Left colon (tissue), 2 donors: ENCODE results near the gene CRELD1. TPM values are rescaled to one million over a fixed set of nuclear protein-coding genes. Genes with fewer than 3 reads are reported as not detected.
A peak's percentile ranks its signal among the peaks of the same experiment; 100 is the strongest.

Source experiments
- ATAC-seq: fragments of 200-7000 bp; cut with Tn5 transposase; one replicate; pipeline ENCODE4 v1.9.1; 2020; ENCODE audit warnings: mild to moderate bottlenecking, moderate library complexity
- DNase-seq, 2 donors: peaks; one replicate each; pipeline ENCODE4 v3.0.0-alpha.2; 2020
- intact Hi-C, 2 donors: fragments of 100-400 bp; cut with DNase I in 1 of 2; cut with micrococcal nuclease in 1 of 2; formaldehyde crosslinking; loops; one replicate each; pipeline versions ENCODE4 v1.11.2 to v1.14.0; 2022; cut with DNase I, micrococcal nuclease
- total RNA-seq, 2 donors: library from RNA; stranded (reverse); fragmentation: NEBNext Ultra II Directional; extraction: Animal tissue kit (Norgen Biotek cat#: 25700); gene quantifications; one replicate each; pipeline ENCODE4 v1.2.1, GENCODE V29; 2021
- donor health status: DM: no; HTN: no; CAD: no.
- donor health status: DM: yes; HTN: yes; CAD: no.

The CRELD1 gene
- total RNA-seq, 2 donors from 2014 or later = 18.8 to 23.8 TPM

DNA sequence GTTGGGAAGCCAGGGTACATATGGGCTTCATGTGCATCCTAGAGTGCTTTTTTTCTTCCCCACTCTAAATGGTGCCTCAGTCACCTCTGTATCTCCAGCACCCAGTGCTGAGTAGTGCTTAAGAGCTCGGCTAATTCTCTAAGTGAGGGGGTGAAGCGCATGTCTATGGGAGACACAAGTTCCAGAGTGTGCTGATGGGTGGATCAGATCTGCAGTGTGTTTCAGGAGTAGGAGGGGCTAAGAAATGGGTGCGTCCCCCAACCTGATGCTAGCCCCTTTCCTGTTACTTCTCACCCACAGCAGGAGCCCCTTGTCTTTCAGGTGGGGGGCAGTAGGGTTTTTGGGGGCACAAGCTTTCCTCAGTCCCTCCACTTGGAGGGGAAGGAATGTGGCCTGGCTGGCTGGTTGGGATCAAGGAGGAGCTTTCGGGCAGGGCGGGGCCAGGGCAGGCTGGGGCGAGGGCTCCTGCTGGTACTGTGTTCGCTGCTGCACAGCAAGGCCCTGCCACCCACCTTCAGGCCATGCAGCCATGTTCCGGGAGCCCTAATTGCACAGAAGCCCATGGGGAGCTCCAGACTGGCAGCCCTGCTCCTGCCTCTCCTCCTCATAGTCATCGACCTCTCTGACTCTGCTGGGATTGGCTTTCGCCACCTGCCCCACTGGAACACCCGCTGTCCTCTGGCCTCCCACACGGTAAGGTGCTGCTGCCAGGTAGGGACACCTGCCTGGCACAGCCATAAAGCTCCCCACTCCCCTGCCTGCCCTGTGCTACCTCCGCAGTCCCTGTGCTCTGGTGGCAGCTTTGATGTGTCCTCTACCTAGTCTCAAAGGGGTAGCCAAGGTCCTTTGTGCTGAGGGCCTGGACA, 31.0 kb upstream of the CRELD1 start, which contains the start of gene IL17RE:
TSS of gene IL17RE (plus strand) at position 477 of the 866 bp plus-strand sequence. CDS start at position 562, 85 bp downstream.
- DNase-seq (peak; percentile 80 to 84), ATAC-seq (peak; percentile 54)
- intact Hi-C loops = no loop called here

DNA sequence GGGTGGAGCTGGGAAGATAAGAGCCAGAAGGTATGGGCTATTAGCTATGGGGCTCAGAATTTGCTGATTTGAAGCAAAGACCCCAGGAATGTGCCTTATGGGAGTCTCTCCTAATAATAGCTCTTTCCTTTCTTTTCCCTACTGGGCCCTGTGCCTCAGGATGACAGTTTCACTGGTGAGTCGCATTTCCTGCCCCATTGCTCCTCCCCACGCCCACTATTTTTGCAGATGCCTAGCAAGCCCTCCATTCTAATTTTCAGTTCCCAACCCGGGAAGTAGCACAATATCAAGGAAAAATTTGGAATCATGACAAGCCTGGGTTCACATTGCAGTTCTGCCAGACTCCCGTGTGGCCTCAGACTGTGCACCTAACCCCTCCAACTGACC, 30.4 kb upstream of the CRELD1 start:
- ATAC-seq (peak; percentile 7), DNase-seq (no peak)
- intact Hi-C loops = no loop called here

DNA sequence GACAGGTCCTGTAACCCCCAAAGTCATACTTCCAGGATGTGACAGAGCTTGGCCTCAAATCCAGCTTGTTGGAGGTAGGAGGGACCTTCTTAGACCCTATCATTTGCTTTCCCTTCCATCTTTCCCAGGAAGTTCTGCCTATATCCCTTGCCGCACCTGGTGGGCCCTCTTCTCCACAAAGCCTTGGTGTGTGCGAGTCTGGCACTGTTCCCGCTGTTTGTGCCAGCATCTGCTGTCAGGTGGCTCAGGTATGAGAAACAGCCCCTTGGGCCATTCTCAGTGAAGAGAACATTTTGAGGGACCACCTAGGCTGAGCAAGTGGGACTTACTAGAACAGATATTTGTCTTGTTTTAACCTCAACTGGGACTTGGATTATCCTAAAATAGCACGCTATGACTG, 29.7 kb upstream of the CRELD1 start:
- ATAC-seq = no peak
- intact Hi-C loops = no loop called here
- peak in 1 of 2 donors; percentile 41 for DNase-seq

DNA sequence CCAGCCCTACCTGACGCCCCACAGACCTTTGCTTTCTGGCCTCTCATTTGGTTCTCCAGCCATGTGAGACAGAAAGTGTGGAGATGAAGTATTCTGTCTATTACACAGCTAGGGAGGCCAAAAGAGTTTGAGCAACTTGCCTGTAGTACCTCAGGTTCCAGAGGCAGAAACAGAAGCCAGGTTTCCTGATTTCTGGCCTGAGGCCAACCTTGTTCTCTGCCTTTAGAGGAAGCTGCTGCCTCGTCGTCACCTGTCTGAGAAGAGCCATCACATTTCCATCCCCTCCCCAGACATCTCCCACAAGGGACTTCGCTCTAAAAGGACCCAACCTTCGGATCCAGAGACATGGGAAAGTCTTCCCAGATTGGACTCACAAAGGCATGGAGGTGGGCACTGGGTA, 27.2 kb upstream of the CRELD1 start:
- intact Hi-C loops = no loop called here
- no peak for ATAC-seq
- no peak for DNase-seq

DNA sequence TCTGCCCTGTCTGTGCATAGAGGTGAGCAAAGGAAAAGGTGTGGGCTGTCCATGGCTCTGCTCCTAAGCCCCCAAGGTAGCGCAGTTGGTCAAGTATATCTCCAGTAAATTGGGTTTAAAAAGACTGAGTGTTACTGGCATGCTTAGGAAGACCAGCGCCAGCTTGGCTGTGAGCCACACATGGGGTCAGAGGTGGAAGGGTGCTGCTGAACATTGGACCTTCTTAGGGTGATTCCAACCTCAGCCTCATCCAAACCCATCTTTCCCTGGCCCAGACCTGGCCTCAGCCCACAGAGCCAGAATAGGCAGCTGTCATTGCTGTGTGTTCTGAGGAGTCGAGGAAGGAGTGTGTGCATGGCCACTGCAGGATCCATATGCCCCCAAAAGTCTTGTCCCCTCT, 25.3 kb upstream of the CRELD1 start:
- ATAC-seq (no peak), DNase-seq (no peak)
- intact Hi-C loops = no loop called here

DNA sequence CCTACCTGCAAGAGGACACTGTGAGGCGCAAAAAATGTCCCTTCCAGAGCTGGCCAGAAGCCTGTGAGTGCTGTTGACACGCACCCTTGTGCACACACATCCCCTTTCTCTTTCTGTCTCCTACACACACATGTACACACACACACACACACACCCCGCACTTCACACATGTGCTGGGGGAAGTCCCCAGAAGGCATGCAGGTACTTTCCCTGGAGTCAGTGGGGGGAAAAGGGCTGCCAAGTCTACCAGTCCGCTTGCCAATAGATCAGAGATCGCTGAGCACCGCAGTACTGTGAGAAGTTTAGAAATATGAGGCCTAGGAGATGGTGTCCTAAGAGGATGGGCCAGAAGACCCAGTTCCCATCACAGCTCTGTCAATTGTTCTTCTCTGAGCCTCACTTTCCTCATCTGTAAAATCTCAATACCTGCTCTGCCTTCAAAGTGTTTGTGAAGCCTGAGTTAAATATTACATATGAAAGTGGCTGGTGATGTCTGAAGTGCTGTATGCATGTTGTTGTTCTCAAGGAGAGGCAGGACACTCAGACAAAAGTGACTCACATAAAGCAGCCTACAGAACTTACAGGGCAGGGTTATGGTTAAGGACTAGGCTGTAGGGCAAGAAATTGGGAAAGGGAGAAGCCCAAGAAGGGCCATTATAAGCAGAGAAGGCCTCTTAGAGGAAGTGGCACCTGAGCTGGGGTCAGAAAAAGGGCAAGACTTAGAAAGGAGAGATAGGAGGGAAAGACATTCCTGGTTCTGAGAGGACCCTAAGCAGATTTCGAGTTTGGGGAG, 24.2 kb upstream of the CRELD1 start:
- DNase-seq = no peak
- no peak for ATAC-seq
- intact Hi-C loops = loop anchor here in 1 of 2 donors (10.0 kb wide), 1 partner anchor 55 kb away; no protein-coding TSS in a partner anchor

DNA sequence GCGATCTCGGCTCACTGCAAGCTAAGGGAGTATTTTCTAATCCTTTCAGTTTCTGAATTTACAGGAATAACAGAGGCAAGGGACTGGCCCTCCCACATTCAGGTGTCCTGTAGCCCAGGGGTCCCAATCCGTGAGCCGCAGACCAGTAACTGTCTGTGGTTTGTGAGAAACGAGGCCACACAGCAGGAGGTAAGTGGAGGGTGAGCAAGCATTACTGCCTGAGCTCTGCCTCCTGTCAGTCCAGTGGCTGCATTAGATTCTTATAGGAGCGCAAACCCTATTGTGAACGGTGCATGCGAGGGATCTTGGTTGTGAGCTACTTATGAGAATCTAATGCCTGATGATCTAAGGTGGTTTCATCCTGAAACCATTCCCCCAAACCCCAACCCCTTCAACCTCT, 21.8 kb upstream of the CRELD1 start:
- intact Hi-C loops = loop anchor here in 1 of 2 donors (10.0 kb wide), 1 partner anchor 57 kb away; no protein-coding TSS in a partner anchor
- ATAC-seq = no peak
- DNase-seq = no peak

DNA sequence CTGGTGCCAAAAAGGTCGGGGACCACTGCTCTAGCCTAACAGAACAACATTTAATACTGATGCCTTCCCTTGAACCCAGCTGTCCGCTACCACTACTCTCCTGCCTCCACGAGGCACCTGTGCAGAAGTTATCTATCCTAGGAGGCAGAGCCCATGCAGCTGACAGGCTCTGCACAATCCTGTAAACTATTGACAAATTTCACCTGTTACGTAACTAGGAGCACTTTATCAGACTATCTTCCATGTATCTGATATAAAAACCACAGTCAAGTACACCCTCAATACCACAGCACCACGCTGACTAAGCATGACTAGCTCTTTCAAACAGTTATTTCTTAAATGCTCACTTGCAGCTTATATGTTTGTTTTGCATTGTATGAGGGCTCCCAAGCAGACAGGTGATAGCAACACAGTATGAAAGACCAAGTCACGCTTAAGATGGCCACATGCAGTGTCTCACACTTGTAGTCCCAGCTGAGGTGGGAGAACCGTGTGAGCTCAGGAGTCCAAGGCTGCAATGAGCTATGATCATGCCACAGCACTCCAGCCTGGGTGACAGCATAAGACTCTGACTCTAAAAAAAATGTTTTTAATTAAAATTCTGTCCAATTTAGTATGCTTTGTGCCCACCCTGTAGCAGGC, 21.2 kb upstream of the CRELD1 start:
- no peak for DNase-seq
- no peak for ATAC-seq
- intact Hi-C loops = loop anchor here in 1 of 2 donors (10.0 kb wide), 1 partner anchor 58 kb away; no protein-coding TSS in a partner anchor

DNA sequence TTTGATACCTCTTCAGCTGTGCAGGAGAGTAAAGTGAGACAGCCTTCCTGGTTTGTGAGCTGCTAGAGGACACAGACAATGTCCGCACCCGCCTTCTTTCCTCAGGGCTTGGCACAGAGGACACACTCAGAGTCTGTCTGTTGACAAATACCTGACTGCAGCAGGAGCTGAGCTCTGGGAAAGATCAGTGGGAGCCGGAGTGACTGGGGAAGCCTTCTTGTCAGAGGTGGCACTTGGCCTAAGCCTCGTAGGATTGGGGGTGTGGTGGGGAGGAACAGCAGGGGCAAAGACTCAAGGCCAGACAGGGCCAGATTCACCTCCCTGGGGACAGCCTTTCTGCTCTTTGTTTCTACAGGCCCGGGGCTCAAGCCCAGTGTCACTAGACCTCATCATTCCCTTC, 20.0 kb upstream of the CRELD1 start:
- ATAC-seq (no peak), DNase-seq (no peak)
- intact Hi-C loops = loop anchor here in 1 of 2 donors (10.0 kb wide), 1 partner anchor 59 kb away; no protein-coding TSS in a partner anchor

DNA sequence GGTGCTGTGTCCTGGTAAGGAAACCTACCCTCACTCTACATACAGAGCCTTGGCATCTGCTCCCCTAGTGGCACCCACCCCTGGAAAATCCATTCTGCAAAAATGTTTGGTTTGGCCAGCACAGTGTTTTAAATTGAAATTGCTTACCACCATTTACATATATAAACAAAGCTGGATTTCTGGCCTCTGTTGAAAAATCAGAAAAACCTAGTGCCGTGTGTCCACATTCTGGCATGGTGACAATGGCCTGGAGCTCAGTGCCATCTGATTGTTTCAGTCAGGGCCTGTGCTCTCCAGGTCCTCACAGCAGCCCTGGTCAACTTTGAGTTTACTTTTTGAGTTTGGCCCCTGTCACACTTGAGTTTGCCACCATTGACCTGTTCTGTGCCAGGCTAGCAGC, 19.6 kb upstream of the CRELD1 start:
- intact Hi-C loops = loop anchor here in 1 of 2 donors (10.0 kb wide), 1 partner anchor 59 kb away; no protein-coding TSS in a partner anchor
- ATAC-seq = no peak
- no peak for DNase-seq

DNA sequence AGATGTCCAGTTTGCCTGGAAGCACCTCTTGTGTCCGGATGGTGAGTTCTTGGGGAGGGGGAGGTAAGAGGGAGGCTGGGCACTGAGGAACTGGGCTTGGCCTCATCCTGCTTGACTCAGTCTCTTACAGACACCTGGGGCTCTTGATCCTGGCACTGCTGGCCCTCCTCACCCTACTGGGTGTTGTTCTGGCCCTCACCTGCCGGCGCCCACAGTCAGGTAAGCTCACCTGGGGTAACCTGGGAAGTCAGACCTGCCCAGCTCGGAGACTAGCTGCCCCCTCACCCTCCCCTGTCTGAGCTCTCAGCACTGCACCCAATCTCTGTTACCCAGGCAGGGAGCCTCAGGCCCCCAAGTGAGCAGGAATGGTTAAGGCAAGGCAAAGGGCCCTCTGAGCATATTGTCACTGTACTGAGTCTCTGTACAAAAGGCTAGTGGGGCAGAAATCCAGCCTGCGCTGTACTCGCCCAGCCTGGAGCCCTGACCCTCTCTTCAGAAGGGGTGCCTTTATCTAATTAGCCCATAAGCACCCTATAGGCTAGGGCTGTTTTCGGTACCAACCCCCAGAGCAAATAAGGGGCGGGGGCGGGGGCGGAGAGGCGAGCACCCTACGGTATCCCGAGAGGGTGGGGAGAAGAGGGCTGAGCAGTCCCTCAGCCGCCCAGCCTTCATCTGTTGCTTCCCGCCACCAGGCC, 18.9 kb upstream of the CRELD1 start:
- ATAC-seq = no peak
- intact Hi-C loops = loop anchor here in 1 of 2 donors (10.0 kb wide), 1 partner anchor 60 kb away; no protein-coding TSS in a partner anchor
- DNase-seq = no peak

DNA sequence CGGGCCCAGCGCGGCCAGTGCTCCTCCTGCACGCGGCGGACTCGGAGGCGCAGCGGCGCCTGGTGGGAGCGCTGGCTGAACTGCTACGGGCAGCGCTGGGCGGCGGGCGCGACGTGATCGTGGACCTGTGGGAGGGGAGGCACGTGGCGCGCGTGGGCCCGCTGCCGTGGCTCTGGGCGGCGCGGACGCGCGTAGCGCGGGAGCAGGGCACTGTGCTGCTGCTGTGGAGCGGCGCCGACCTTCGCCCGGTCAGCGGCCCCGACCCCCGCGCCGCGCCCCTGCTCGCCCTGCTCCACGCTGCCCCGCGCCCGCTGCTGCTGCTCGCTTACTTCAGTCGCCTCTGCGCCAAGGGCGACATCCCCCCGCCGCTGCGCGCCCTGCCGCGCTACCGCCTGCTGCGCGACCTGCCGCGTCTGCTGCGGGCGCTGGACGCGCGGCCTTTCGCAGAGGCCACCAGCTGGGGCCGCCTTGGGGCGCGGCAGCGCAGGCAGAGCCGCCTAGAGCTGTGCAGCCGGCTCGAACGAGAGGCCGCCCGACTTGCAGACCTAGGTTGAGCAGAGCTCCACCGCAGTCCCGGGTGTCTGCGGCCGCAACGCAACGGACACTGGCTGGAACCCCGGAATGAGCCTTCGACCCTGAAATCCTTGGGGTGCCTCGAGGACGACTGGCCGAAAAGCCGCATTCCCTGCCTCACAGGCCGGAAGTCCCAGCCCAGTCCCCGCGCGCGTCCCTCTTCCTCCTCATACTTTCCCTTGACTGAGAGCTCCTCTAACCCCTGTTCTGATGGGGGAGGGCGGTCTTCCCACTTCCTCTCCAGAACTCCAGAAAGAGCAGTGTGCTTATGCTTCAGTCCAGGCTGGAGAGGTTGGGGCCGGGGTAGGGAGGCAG, 18.1 kb upstream of the CRELD1 start:
- ATAC-seq (peak; percentile 53), DNase-seq (peak; percentile 76 to 81)
- intact Hi-C loops = loop anchor here in 1 of 2 donors (10.0 kb wide), 1 partner anchor 61 kb away; no protein-coding TSS in a partner anchor

DNA sequence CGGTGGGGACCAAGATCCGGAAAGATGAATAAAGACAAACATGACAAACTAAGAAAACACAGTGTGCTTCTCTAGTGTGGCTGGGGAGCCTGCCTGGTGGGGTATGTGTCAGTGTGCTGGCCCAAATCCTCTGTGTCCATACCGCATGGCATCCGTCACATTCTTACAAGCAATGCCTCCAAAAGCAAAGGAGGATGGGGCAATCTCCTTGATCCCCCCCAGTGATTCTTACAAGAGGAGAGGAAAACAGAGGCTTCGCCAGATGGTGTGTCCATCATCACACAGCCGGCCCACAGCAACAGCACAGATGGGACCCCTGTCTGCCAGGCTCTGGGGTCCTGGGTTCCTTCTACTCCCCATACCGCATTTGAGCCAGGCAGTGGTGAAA, 17.3 kb upstream of the CRELD1 start:
- intact Hi-C loops = loop anchor here in 1 of 2 donors (10.0 kb wide), 1 partner anchor 62 kb away; no protein-coding TSS in a partner anchor
- DNase-seq (no peak), ATAC-seq (no peak)

DNA sequence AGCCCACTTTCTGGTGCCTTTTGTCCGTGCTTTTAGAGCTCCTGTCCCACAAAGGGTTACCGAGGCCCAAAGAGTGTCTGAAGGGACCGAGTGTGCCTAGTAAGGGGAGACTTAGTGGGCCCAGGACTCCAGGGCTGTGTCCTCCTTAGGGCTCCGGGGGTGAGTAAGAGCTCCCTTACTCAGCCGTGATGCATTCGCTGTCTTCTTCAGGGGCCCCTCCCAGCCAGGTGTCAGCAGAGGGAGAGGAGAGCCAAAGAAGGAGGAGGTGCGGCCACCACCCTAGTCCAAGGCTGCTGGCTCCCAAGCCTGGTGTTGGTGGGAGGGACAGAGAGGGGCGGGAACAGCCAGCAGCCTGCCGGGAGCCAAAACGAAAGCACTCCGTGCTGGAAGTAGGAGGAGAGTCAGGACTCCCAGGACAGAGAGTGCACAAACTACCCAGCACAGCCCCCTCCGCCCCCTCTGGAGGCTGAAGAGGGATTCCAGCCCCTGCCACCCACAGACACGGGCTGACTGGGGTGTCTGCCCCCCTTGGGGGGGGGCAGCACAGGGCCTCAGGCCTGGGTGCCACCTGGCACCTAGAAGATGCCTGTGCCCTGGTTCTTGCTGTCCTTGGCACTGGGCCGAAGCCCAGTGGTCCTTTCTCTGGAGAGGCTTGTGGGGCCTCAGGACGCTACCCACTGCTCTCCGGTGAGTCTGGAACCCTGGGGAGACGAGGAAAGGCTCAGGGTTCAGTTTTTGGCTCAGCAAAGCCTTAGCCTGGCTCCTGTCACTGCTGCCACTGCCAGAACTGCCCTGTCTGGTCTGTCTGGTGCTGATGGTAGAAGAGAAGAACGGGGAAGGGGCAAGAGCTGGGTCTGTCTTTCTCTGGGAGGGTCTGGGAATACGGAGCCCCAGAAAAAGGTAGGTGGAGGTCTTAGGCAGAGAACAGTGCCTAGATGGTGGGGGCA, 16.6 kb upstream of the CRELD1 start, which contains the start of gene IL17RC:
TSS of gene IL17RC (plus strand) at position 365 of the 947 bp plus-strand sequence. CDS start at position 583, 218 bp downstream.
- DNase-seq = peak; percentile 88 to 97
- intact Hi-C loops = loop anchor here in 1 of 2 donors (10.0 kb wide), 1 partner anchor 62 kb away; no protein-coding TSS in a partner anchor
- peak; percentile 88 for ATAC-seq

DNA sequence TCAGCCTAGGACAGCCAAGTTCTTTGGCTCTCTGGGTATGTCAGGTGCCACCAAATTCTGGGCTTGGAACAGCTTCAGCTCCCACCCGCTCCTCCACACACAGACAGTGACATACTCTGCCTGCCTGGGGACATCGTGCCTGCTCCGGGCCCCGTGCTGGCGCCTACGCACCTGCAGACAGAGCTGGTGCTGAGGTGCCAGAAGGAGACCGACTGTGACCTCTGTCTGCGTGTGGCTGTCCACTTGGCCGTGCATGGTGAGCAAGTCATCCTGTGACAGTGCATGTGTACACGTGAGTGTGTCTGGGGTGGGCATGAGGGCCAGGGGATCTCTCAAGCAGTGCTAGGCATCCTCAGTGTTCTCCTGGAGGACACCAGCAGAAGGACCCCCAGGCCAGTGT, 15.8 kb upstream of the CRELD1 start:
- ATAC-seq (no peak), DNase-seq (no peak)
- intact Hi-C loops = loop anchor here in 1 of 2 donors (10.0 kb wide), 1 partner anchor 63 kb away; no protein-coding TSS in a partner anchor
